SHP77 (cell line): ENCODE data around the gene SSX2IP.
"Not testable (repeated sequence)": the region's sequence is repeated elsewhere in the genome, so short reads cannot be mapped to it uniquely, and the experiment has no call there.

Experiments
- DNase-seq, 2 experiments: peaks; one replicate each; lab custom pipeline; 2025; lab: John Stamatoyannopoulos, UW

The SSX2IP gene

GRCh38 chr1:84690397-84691121 lies at the start of gene SSX2IP:
Gene SSX2IP (minus strand): TSS chr1:84690461. CDS start chr1:84671219, 19,242 bp downstream.
- peak; percentile 94 to 96 for DNase-seq

DNA sequence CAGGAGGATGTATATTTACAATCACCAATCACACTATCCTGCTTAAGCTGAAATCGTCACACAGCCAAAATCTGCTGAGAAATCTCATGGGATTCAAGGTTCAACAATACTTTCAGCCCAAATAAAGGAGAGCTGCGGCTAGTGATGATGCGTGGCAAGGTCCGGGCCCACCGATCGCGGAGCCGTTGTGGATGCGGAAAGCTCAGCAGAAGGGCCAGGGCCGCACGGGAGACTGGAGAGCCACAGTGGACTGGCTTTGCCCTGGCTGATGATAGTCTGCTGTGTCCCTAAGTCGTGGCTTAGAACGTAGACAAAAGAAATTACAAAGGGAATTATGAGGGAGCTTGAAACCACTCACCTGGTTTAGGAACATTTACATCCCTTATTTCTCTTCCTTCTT lies 48.0 kb upstream of the SSX2IP start:
- DNase-seq = no peak

- no peak for DNase-seq
Measured at GRCh38 chr1:84737590-84737989, 47.3 kb upstream of the SSX2IP start.

GRCh38 chr1:84736944-84737343 lies 46.7 kb upstream of the SSX2IP start:
- DNase-seq = no peak

DNA sequence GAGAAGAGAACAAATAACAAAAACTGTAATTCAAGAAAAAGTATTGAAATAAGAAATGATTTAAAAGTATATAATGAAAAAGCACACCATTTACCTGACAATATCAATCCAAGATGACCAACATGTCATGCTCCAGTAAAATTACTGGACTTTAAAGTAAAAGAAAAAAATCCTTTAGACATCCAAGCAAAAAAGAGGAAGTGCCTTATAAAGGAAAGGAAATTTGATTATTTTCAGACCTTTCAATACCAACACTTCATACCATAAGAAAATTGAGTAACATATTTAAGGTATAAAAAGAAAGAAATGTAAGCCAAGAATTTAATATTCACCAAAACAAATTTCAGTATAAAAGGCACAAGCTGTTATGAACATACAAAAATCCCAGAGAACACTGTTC lies 46.2 kb upstream of the SSX2IP start:
- DNase-seq = no peak

DNA sequence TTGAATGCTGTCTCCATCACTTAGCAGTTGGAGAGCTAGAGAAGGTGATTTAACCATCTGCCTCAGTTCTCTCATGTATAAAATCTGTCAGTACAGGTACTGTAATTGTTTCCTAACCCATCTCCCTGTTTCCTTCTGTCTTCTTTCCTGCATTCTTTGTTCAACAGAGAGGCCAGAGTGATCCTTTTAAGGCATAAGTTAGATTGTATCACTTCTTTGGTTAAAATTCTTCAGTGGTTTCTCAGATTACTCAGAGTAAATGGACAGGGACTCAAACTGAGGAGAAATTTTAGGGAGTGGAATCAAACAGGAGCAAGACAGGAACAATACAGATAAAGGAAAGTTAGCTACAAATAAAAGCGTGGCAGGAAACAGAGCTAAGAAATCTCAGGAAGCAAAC lies 45.2 kb upstream of the SSX2IP start:
- no peak for DNase-seq

DNA sequence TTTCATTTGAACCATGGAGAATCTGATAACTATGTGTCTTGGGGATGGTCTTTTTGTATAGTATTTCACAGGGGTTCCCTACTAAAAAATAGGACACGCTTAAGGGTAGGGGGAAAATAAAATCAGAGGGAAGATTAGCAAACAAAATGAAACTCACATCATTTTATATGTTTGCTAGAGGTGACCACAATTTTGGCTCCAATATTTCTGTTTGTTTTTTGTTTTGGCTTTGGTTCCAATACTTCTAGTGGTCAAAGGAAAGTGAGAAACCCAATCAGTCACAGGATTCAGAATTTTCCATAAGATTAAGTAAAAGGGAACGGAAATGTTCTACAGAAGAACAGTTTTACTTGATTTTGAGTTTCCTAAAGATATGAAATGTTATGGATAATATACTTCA lies 42.3 kb upstream of the SSX2IP start:
- no peak for DNase-seq

- no peak for DNase-seq
Measured at GRCh38 chr1:84731519-84731918, 41.3 kb upstream of the SSX2IP start.

DNA sequence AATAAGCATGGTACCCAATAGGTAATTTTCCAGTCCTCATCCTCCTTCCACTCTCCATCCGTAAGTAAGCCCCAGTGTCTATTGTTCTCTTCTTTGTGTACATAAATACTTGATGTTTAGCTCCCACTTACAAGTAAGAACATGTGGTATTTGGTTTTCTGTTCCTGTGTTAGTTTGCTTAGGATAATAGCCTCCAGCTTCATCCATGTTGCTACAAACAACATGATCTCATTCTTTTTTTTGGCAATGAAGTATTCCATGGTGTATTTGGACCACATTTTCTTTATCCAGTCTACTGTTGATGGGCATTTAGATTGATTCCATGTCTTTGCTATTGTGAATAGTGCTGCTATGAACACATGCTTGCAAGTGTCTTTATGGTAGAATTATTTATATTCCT lies 37.5 kb upstream of the SSX2IP start:
- not testable (repeated sequence) for DNase-seq

- no peak for DNase-seq
Measured at GRCh38 chr1:84726593-84727499, 36.6 kb upstream of the SSX2IP start.

- DNase-seq = no peak
Measured at GRCh38 chr1:84724128-84724860, 34.0 kb upstream of the SSX2IP start.

DNA sequence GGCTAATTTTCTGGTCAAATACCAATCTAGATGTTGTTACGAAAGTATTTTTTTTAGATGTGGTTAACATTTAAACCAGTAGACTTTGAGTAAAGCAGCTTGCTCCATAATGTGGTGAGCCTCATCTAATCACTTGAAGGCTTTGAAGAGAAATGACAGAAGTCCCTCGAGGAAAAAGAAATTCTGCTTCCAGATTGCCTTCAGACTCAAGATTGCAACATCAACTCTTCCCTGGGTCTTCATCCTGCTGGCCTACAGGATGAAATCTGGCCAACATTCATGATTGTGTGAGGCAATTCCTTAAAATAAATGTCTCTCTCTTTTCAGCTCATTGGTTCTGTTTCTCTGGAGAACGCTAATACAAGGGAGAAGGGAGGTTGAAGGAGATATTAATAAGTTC lies 32.5 kb upstream of the SSX2IP start:
- no peak for DNase-seq

GRCh38 chr1:84721872-84722271 lies 31.6 kb upstream of the SSX2IP start:
- DNase-seq = not testable (repeated sequence)

DNA sequence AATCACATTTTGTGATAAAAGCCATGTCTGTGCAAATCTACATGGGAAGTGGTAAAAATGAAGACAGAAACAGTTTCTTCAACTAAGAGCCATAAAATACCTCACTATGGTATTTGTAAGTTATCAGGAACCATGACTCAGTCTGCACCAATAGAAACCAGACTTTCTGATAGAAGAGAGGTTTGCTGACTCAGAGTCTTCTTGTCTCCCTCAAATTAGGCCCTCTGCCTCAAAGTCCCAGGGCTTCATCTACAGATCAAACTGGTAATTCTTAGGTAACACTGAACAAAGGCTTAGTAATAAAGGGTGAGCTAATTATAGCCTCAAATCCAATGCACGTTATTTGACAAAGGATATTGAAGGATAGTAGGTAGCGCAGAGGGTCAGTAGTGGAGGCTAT lies 30.9 kb upstream of the SSX2IP start:
- no peak for DNase-seq

DNA sequence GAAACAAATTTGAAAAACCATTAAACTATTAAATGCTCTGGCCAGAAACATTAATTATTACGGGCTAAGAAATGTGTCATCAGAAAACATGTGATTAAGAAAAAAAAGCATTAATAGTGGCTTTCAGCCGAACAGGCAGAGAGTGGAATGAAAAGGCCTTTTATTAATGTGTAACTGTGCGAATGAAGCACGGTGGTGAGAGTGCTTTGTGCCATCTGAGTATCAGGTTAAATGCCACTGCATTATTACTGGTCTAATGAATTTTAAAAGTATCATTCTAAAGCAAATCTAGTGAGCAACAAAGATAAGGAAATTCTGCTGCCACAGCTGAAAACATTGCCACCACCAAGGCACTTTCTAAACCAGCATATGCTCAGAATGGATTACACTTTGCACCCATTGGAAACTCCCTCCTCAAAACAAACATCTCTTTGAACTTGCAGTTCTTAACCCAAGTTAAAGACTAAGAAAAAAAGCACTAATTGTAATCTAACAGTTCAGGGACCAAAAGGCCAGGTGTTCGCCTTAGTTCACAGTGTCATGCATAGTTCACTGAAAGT lies 30.0 kb upstream of the SSX2IP start:
- DNase-seq = no peak

- no peak for DNase-seq
Measured at GRCh38 chr1:84719543-84720217, 29.4 kb upstream of the SSX2IP start.

DNA sequence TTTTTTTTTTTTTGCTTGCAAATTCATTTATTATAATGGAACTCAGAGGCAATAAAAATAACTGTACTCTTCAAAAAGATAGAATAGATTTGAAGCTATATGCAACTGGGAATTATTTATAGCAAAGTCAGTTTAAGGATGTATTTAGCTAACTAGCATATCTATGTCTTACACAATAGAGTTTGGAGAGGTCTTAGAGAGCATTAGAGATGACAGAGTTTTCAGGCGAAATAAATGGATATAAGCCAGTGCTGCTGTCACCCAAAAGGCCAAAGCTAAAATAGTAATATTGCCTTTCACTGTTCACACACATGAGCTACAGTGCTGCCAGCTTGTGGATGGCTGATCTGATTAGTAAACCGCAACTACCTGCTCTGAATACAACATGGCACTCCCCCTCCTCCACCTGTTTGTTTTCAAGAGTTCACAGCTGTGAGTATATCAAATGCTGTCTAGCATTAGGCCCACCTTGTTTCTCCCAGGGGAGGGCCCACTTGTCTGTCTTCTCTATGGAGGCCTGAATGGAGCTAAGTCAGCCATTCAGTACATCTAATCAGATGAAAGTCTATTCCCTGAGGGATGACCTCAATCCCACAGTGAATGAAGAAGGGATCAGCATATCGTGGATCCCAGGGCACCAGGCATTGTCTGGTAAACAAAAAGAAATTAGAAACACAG lies 25.2 kb upstream of the SSX2IP start:
- no peak for DNase-seq

DNA sequence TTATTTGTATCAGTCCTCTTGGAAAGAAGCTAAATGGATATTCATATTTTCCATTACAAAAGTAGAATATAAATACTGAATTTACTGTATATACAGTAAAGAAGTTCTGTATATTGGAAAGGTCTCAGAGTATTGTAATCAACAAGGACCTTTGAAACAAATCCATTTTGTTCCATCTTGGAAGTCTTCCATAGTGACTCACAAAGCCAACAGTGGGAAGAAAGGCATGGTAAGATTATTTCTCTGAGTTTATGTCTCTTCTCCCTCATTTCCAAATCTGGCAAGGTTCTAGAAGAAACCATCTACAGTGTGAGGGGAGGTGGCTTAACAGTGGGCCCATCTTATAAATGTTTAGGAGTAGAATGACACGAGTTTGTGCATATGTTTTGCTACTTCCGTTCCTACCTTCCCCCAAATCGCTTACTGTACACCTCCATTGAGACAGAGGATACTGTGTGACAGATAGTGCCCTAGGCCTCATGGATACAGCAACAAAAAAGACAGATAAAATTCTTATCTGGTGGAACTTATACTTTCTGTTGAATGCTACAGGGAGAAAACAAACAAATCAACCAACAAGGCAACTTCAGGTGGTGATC lies 22.1 kb upstream of the SSX2IP start:
- no peak for DNase-seq

DNA sequence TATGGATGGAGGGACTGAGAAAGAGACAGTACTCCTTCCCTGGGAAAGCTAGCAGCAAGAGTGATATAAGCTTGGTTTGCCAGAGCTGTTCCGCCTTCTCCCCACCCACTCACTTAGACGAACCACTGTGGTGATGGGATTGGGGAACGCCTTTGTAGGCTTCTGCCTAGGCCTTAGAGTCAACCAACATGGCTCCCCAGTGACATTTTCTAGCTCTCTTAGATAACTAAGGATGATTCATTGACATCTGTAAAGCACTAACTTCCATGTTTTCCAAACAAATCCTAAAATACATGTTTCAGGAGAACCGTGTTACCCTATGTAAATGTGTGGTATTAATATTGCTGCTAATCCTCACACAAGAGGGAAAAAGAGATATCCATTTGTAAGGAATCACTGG lies 21.6 kb upstream of the SSX2IP start:
- DNase-seq = no peak

DNA sequence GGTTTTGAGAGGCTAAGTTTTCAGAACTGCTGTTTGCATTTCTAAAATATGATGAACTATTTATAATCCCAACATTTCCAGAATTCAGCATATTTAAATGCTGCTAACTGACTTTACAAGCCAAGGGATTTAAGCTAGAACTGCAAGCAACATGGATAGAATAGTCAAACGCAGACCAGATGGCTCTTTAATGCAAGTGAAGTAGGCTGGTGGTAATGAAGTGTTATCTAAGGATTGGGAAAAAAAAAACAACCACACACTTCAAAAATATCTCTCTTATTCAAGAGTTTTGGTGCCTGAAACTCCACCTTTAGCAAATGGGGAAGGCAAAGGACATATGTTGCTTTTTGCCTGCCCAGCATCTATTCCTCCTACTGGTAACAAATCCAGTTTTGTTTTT lies 20.9 kb upstream of the SSX2IP start:
- no peak for DNase-seq

- DNase-seq = no peak
Measured at GRCh38 chr1:84709131-84709530, 18.9 kb upstream of the SSX2IP start.
